Adipocyte (in vitro differentiated cells): Measurements from ENCODE around the gene PANX1.
"Not testable (repeated sequence)": the region's sequence is repeated elsewhere in the genome, so short reads cannot be mapped to it uniquely, and the experiment has no call there.

Experiments
- DNase-seq: peaks from one replicate; pipeline ENCODE4 v3.0.0-alpha.2; 2015; ENCODE audit warnings: low read depth
- H3K27me3 ChIP-seq: replicated peaks from 2 replicates; pipeline ENCODE4 v1.7.0; 2013; ENCODE audit warnings: mild to moderate bottlenecking, low read length, moderate library complexity; ENCODE audit not compliant: control insufficient read depth, insufficient read depth
- H3K36me3 ChIP-seq: 2 replicates; pipeline ENCODE4 v1.7.0; 2013; ENCODE audit warnings: low read length, mild to moderate bottlenecking, moderate library complexity; ENCODE audit not compliant: control insufficient read depth, insufficient read depth, severe bottlenecking
- H3K4me1 ChIP-seq: 2 replicates; pipeline ENCODE4 v1.7.0; 2013; ENCODE audit warnings: mild to moderate bottlenecking, low read length, moderate library complexity; ENCODE audit not compliant: control insufficient read depth, insufficient read depth
- H3K4me3 ChIP-seq: 2 replicates; pipeline ENCODE4 v1.7.0; 2013; ENCODE audit warnings: mild to moderate bottlenecking, low read length, moderate library complexity
- H3K9ac ChIP-seq: 2 replicates; pipeline ENCODE4 v1.7.0; 2013; ENCODE audit warnings: mild to moderate bottlenecking, low read length, moderate library complexity
- H3K9me3 ChIP-seq: 2 replicates; pipeline ENCODE4 v1.7.0; 2013; ENCODE audit warnings: mild to moderate bottlenecking, low read length, moderate library complexity; ENCODE audit not compliant: control insufficient read depth

Gene PANX1

GRCh38 chr11:94150704-94151685 is 22.4 kb downstream of the PANX1 start:
- H3K9ac ChIP-seq: no peak overlapping the region
- H3K4me3 ChIP-seq: peak overlapping the region; percentile 40
- peaks cover 82% of the 10 kb centered on the region for H3K4me1 ChIP-seq
- H3K27me3 ChIP-seq: no peaks in the 10 kb centered on the region
- DNase-seq: peak; percentile 50
- H3K9me3 ChIP-seq: no peaks in the 10 kb centered on the region
- peaks cover 5% of the 10 kb centered on the region for H3K36me3 ChIP-seq

DNA sequence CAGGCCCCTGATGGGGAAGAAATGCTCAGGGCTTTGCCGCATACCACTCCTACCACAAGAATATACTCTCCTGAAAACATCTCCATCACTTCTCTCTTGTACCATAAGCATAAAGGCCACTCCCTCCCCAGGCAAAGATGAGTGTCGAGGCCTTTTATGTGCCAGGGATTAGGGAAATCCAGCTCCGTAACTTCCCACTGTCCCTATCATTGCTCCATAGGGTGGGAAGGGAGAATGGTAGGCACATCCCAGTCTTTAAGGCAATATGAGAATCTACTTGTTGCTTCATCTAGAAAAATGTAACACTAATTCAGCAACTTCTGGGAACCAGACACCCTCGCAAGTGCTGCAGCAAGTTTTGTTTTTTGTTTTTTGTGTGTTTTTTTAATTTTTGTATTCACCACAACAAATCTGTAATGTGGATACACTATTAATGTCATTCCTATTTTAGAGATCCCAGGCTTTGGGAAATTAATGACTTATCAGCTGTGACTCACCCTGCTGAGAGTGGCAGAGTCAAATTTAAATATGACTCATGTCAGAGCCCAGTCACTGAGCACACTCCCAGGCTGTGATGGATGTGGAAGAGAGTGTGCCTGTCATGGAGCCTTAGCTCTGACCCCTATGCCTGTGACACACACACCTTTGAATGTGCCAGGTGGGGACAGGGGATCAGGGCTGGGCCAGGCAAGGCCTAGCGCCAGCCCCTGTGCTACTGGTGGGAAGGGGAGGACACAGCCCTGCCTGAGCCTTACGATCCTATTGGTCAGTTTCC is 23.4 kb downstream of the PANX1 start:
- H3K36me3 ChIP-seq: peaks cover 5% of the 10 kb centered on the region
- H3K4me1 ChIP-seq: peaks cover 76% of the 10 kb centered on the region
- H3K9me3 ChIP-seq: no peaks in the 10 kb centered on the region
- H3K9ac ChIP-seq: no peak overlapping the region
- no peaks in the 10 kb centered on the region for H3K27me3 ChIP-seq
- H3K4me3 ChIP-seq: peak overlapping the region; percentile 40
- DNase-seq: peak; percentile 80

GRCh38 chr11:94152678-94153065 is 24.0 kb downstream of the PANX1 start:
- Histone ChIP-seq H3K27me3 (no peaks in the 10 kb centered on the region), H3K9ac (no peak overlapping the region), H3K9me3 (no peaks in the 10 kb centered on the region), H3K4me1 (peaks cover 70% of the 10 kb centered on the region), H3K36me3 (peaks cover 5% of the 10 kb centered on the region), H3K4me3 (no peak overlapping the region)
- no peak for DNase-seq

DNA sequence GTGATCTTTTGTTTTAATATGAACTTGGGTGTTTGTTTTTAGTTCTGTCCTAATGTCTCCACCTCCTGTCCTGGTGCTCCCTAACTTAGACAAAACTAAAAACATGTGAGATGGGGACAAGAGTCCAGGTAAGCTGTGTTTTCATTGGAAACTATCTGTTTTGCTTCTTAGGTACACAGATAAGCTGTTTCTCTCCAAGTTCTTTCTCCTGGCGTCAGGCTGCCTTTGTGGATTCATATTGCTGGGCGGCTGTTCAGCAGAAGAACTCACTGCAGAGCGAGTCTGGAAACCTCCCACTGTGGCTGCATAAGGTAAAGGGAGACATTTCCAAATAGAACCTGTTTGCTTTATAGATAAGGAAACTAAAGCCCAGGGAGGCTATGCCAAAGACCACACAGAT is 24.7 kb downstream of the PANX1 start:
- Histone ChIP-seq H3K4me1 (peaks cover 64% of the 10 kb centered on the region), H3K9me3 (no peaks in the 10 kb centered on the region), H3K36me3 (peaks cover 5% of the 10 kb centered on the region), H3K9ac (no peak overlapping the region), H3K27me3 (no peaks in the 10 kb centered on the region), H3K4me3 (no peak overlapping the region)
- no peak for DNase-seq

DNA sequence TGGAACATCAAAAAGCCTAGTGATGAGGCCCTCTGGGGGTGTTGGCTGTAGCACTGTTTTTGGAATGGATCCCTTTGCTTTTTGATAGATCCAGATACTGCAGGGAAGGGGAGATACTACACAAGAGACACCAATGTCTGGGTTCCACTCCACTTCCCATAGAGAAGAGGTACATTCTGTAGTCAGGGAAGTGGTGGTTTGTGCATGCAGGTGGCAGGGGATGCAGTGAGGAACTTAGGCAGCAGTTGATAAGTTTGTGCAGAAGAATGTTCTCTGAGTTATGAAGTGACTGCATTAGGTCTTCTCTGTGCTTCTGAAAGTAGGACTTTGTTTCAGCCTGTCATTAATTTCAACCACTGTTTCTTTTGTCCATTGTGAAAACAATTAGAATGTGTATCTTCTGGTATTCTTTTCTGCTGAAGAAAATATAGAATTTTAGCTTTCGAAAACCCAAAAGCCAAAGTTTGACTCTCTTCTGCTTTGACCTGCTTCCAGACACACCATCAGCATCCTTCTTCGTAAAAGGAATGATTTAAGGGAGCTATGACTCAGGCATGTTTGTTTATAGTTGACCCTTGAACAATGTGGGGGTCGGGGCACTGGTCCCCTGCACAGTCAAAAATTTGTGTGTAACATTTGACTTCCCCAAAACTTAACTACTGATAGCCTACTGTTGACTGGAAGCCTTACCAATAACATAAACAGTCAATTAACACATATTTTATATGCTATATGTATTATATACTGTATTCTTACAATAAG is 25.6 kb downstream of the PANX1 start:
- DNase-seq: no peak
- no peak overlapping the region for H3K9ac ChIP-seq
- no peaks in the 10 kb centered on the region for H3K9me3 ChIP-seq
- no peak overlapping the region for H3K4me3 ChIP-seq
- peaks cover 5% of the 10 kb centered on the region for H3K36me3 ChIP-seq
- no peaks in the 10 kb centered on the region for H3K27me3 ChIP-seq
- H3K4me1 ChIP-seq: peaks cover 54% of the 10 kb centered on the region

DNA sequence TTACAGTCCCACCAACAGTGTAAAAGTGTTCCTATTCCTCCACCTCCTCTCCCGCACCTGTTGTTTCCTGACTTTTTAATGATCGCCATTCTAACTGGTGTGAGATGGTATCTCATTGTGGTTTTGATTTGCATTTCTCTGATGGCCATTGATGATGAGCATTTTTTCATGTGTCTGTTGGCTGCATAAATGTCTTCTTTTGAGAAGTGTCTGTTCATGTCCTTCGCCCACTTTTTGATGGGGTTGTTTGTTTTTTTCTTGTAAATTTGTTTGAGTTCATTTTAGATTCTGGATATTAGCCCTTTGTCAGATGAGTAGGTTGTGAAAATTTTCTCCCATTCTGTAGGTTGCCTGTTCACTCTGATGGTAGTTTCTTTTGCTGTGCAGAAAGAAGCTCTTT is 28.7 kb downstream of the PANX1 start:
- DNase-seq: not testable (repeated sequence)

GRCh38 chr11:94168882-94169281 is 40.2 kb downstream of the PANX1 start:
- Histone ChIP-seq H3K4me3 (no peak overlapping the region), H3K9ac (no peak overlapping the region), H3K9me3 (no peaks in the 10 kb centered on the region), H3K36me3 (peaks cover 4% of the 10 kb centered on the region), H3K27me3 (no peaks in the 10 kb centered on the region), H3K4me1 (peaks cover 14% of the 10 kb centered on the region)
- no peak for DNase-seq

More for the DNA sequence above, 28.7 kb downstream of the PANX1 start:
- peaks cover 25% of the 10 kb centered on the region for H3K4me1 ChIP-seq
- not testable (repeated sequence) for H3K9me3 ChIP-seq, H3K4me3 ChIP-seq, H3K36me3 ChIP-seq, H3K9ac ChIP-seq, H3K27me3 ChIP-seq

DNA sequence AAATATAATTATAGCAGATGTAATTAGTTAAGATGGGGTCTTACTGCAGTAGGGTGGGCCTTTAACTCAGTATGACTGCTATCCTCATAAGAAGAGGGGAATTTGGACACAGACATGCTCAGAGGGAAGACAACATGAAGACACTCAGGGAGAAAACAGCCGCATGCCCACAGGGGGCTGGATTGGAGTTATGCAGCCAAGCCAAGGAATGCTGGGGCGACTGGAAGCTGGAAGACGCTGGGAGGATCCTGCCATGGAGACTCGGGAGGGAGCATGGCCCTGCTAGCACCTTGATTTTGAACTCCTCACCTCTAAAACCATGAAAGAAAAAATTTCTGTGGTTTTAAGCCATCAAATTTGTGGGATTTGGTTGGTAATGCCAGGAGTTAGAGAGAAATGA is 40.9 kb downstream of the PANX1 start:
- H3K4me1 ChIP-seq: peaks cover 18% of the 10 kb centered on the region
- H3K9ac ChIP-seq: no peak overlapping the region
- no peak for DNase-seq
- no peaks in the 10 kb centered on the region for H3K9me3 ChIP-seq
- peaks cover 4% of the 10 kb centered on the region for H3K36me3 ChIP-seq
- no peak overlapping the region for H3K4me3 ChIP-seq
- H3K27me3 ChIP-seq: no peaks in the 10 kb centered on the region

GRCh38 chr11:94169930-94170545 is 41.4 kb downstream of the PANX1 start:
- H3K4me3 ChIP-seq: no peak overlapping the region
- no peak for DNase-seq
- H3K4me1 ChIP-seq: peaks cover 19% of the 10 kb centered on the region
- no peaks in the 10 kb centered on the region for H3K27me3 ChIP-seq
- no peak overlapping the region for H3K9ac ChIP-seq
- no peaks in the 10 kb centered on the region for H3K9me3 ChIP-seq
- peaks cover 4% of the 10 kb centered on the region for H3K36me3 ChIP-seq

GRCh38 chr11:94170953-94171352 is 42.3 kb downstream of the PANX1 start:
- H3K27me3 ChIP-seq: no peaks in the 10 kb centered on the region
- H3K36me3 ChIP-seq: peaks cover 4% of the 10 kb centered on the region
- H3K4me3 ChIP-seq: no peak overlapping the region
- no peak for DNase-seq
- peaks cover 28% of the 10 kb centered on the region for H3K4me1 ChIP-seq
- H3K9me3 ChIP-seq: no peaks in the 10 kb centered on the region
- H3K9ac ChIP-seq: no peak overlapping the region
